Cardiac fibroblast (primary cell): ENCODE results near the gene TCL1A.

Experiments used
- DNase-seq, 2 donors: peaks; one replicate each; pipeline versions ENCODE4 v3.0.0 to v3.0.0-alpha.2; 2010; ENCODE audit warnings: low read depth in 2 of 2
- H3K4me3 ChIP-seq, 2 donors: replicated peaks in 1 of 2; 1 replicate in 1 of 2; 2 replicates in 1 of 2; pipeline ENCODE4 v1.5.1; 2011; ENCODE audit warnings: low read depth in 2 of 2, low read length in 2 of 2, mild to moderate bottlenecking in 2 of 2, moderate library complexity in 1 of 2
- TF ChIP-seq, protein P1 (sequence below): IDR thresholded peaks from one replicate; pipeline ENCODE4 v1.5.1; 2011; ENCODE audit warnings: low read depth, mild to moderate bottlenecking, low read length, inconsistent platforms

TCL1A gene

DNA sequence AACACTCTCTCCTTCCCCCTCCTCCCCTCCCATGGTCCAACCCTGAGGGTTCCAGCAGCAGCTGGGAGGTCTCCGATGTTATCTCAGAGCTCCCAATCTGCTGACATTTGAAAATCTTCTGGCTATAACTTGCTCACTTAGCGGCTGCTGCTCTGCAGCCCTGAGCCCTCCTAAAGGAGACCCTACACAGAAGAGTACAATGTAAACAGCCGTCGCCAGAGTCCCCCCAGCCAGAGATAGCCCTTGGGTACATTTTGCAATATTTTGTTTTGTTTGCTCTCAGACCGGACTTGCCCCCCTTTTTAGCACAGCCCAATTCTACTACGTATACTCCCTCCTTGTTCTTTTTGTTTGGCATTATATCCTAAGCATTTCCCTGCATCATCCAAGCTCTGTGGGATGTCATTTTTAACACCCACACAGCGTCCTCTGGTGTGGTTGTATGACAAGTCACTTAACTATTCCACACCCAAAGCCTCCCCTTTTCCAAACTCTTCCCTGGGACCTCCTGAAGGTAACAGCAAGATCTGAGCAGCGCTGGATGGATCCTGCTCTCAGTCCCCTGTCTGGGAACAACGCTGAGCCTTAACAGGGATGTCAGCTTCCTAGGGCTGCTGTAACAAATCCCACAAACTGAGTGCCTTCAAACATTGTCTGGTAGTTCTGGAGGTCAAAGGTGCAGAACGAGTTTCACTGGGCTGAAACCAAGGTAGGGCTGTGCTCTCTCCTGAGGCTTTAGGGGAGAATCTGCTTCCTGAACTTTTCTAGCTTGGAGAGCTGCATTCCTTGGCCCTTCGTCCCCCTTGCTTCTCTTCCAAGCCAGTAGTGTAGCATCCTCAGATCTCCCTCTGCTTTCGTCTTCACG lies 53.0 kb downstream of the TCL1A start:
- TF ChIP-seq, protein P1, sequence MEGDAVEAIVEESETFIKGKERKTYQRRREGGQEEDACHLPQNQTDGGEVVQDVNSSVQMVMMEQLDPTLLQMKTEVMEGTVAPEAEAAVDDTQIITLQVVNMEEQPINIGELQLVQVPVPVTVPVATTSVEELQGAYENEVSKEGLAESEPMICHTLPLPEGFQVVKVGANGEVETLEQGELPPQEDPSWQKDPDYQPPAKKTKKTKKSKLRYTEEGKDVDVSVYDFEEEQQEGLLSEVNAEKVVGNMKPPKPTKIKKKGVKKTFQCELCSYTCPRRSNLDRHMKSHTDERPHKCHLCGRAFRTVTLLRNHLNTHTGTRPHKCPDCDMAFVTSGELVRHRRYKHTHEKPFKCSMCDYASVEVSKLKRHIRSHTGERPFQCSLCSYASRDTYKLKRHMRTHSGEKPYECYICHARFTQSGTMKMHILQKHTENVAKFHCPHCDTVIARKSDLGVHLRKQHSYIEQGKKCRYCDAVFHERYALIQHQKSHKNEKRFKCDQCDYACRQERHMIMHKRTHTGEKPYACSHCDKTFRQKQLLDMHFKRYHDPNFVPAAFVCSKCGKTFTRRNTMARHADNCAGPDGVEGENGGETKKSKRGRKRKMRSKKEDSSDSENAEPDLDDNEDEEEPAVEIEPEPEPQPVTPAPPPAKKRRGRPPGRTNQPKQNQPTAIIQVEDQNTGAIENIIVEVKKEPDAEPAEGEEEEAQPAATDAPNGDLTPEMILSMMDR: no peak
- DNase-seq: no peak
- no peak overlapping the region for H3K4me3 ChIP-seq

- DNase-seq: no peak
- no peak overlapping the region for H3K4me3 ChIP-seq
- TF ChIP-seq, protein P1: no peak
These were observed 53.9 kb downstream of the TCL1A start for GRCh38 chr14:95659990-95660385.
